ENCODE data around the gene VAMP3.

- no peak for TF ChIP-seq CTCF (conservative IDR thresholded peaks at IDR 0.05; ENCODE audit: low read length)
- no peak for TF ChIP-seq EZH2phosphoT487 (IDR thresholded peaks at IDR 0.05; ENCODE audit: borderline replicate concordance)
Measured at GRCh38 chr1:7786795-7787194, 15.7 kb downstream of the VAMP3 start.
